PC-3 (cell line): Measurements from ENCODE around the gene DYRK3.

Experiments
- CTCF ChIP-seq: fragments of 300-600 bp; sonication (generic); conservative IDR thresholded peaks from 2 replicates; pipeline ENCODE4 v1.5.1; 2017; ENCODE audit warnings: antibody characterized with exemption, low read depth, mild to moderate bottlenecking, low read length
- EZH2 ChIP-seq: fragments of 300-600 bp; sonication (generic); IDR thresholded peaks from one replicate; pipeline ENCODE4 v1.6.1; 2017; ENCODE audit warnings: antibody characterized with exemption, mild to moderate bottlenecking, low read length; ENCODE audit not compliant: unreplicated experiment
- EZH2phosphoT487 ChIP-seq: fragments of 300-600 bp; sonication (generic); IDR thresholded peaks from 2 replicates; pipeline ENCODE4 v1.6.1; 2018; ENCODE audit warnings: mild to moderate bottlenecking, antibody characterized with exemption, low read length, borderline replicate concordance

DNA sequence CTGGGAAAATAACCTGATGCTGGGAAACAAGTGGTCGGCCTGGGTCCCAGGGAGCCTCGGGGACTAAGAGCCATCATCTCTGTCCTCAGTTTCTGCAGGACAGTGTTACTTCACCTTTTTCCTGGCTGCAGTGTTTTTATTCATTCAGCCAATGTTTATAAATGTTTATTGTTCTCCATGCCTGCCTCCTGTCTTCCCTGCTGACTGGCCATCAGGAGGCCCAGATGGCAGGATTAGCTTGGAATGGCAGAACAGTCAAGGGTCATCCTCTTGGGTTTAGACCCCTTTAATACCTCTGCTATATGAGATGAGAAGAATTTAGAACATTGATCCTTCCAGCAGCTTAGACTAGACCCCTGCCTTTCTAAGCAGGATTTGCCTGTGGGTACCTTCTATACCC is 62.7 kb downstream of the DYRK3 start:
- TF ChIP-seq CTCF (no peak), EZH2phosphoT487 (no peak), EZH2 (no peak)
